Activated CD4-positive, alpha-beta T cell treated with anti-CD3 and anti-CD28 coated beads, Interleukin-2, amount 10 ng/mL, durations not matched to agents 24 days and 14 days (primary cell): ENCODE data around the gene PPP2R2D. TPM values are rescaled to one million over a fixed set of nuclear protein-coding genes. Genes with fewer than 3 reads are reported as not detected.
"Not testable (repeated sequence)": the region's sequence is repeated elsewhere in the genome, so short reads cannot be mapped to it uniquely, and the experiment has no call there.

Experiments used
- DNase-seq: peaks from one replicate; pipeline ENCODE4 v3.0.0; 2022
- H3K27ac Mint-ChIP-seq: one replicate; pipeline ENCODE4 v1.8.0; 2022; ENCODE audit warnings: mild to moderate bottlenecking, mixed read lengths
- H3K27me3 Mint-ChIP-seq: one replicate; pipeline ENCODE4 v1.8.0; 2022; ENCODE audit warnings: mixed read lengths
- H3K36me3 Mint-ChIP-seq: one replicate; pipeline ENCODE4 v1.8.0; 2022; ENCODE audit warnings: low read depth, mild to moderate bottlenecking, mixed read lengths
- H3K4me1 Mint-ChIP-seq: one replicate; pipeline ENCODE4 v1.8.0; 2021; ENCODE audit warnings: mixed read lengths
- H3K4me3 Mint-ChIP-seq: one replicate; pipeline ENCODE4 v1.8.0; 2022; ENCODE audit warnings: mild to moderate bottlenecking, moderate library complexity, mixed read lengths
- H3K9me3 Mint-ChIP-seq: one replicate; pipeline ENCODE4 v1.8.0; 2021; ENCODE audit warnings: mixed read lengths
- intact Hi-C: fragments of 100-400 bp; cut with micrococcal nuclease; formaldehyde crosslinking; loops from one replicate; pipeline ENCODE4 v1.15.1; 2023
- total RNA-seq: library from RNA; stranded (reverse); gene quantifications from 2 replicates; pipeline ENCODE4 v1.2.3, GENCODE V29; 2022

Gene PPP2R2D
- total RNA-seq, 1 donor from 2014 or later: 36.2 TPM

- Mint-ChIP-seq H3K9me3 (peaks cover 32% of the 10 kb centered on the region), H3K27me3 (no peaks in the 10 kb centered on the region), H3K4me1 (peaks cover 41% of the 10 kb centered on the region), H3K4me3 (no peak overlapping the region), H3K36me3 (peaks cover 77% of the 10 kb centered on the region), H3K27ac (no peak overlapping the region)
- intact Hi-C loops: no loop called here
- no peak for DNase-seq
Measured at GRCh38 chr10:131915484-131915883, 14.7 kb downstream of the PPP2R2D start.

- Mint-ChIP-seq H3K4me3 (no peak overlapping the region), H3K27ac (peak overlapping the region; percentile 91), H3K9me3 (peaks cover 32% of the 10 kb centered on the region), H3K27me3 (no peaks in the 10 kb centered on the region), H3K4me1 (peaks cover 45% of the 10 kb centered on the region), H3K36me3 (peaks cover 80% of the 10 kb centered on the region)
- no peak for DNase-seq
- intact Hi-C loops: no loop called here
Measured at GRCh38 chr10:131915990-131916766, 15.4 kb downstream of the PPP2R2D start.

- peak overlapping the region; percentile 91 for H3K27ac Mint-ChIP-seq
- peaks cover 77% of the 10 kb centered on the region for H3K36me3 Mint-ChIP-seq
- H3K27me3 Mint-ChIP-seq, intact Hi-C loops, DNase-seq, H3K4me3 Mint-ChIP-seq: not testable (repeated sequence)
- H3K4me1 Mint-ChIP-seq: peaks cover 48% of the 10 kb centered on the region
- H3K9me3 Mint-ChIP-seq: peaks cover 32% of the 10 kb centered on the region
Measured at GRCh38 chr10:131916767-131917160, 16.0 kb downstream of the PPP2R2D start.

GRCh38 chr10:131917496-131917895 is 16.7 kb downstream of the PPP2R2D start:
- DNase-seq, H3K4me3 Mint-ChIP-seq, intact Hi-C loops, H3K27me3 Mint-ChIP-seq: not testable (repeated sequence)
- H3K9me3 Mint-ChIP-seq: peaks cover 32% of the 10 kb centered on the region
- peak overlapping the region; percentile 91 for H3K27ac Mint-ChIP-seq
- H3K36me3 Mint-ChIP-seq: peaks cover 72% of the 10 kb centered on the region
- peaks cover 48% of the 10 kb centered on the region for H3K4me1 Mint-ChIP-seq

GRCh38 chr10:131919461-131919860 is 18.7 kb downstream of the PPP2R2D start:
- H3K27me3 Mint-ChIP-seq, intact Hi-C loops, H3K4me3 Mint-ChIP-seq, DNase-seq: not testable (repeated sequence)
- H3K27ac Mint-ChIP-seq: peak overlapping the region; percentile 79
- H3K4me1 Mint-ChIP-seq: peaks cover 43% of the 10 kb centered on the region
- peaks cover 67% of the 10 kb centered on the region for H3K36me3 Mint-ChIP-seq
- H3K9me3 Mint-ChIP-seq: peaks cover 32% of the 10 kb centered on the region

GRCh38 chr10:131920151-131920550 is 19.3 kb downstream of the PPP2R2D start:
- DNase-seq: no peak
- H3K27ac Mint-ChIP-seq: peak overlapping the region; percentile 79
- no peak overlapping the region for H3K4me3 Mint-ChIP-seq
- intact Hi-C loops: no loop called here
- peaks cover 47% of the 10 kb centered on the region for H3K4me1 Mint-ChIP-seq
- no peaks in the 10 kb centered on the region for H3K27me3 Mint-ChIP-seq
- peaks cover 69% of the 10 kb centered on the region for H3K36me3 Mint-ChIP-seq
- H3K9me3 Mint-ChIP-seq: peaks cover 35% of the 10 kb centered on the region

- no peaks in the 10 kb centered on the region for H3K27me3 Mint-ChIP-seq
- peaks cover 69% of the 10 kb centered on the region for H3K36me3 Mint-ChIP-seq
- H3K27ac Mint-ChIP-seq: no peak overlapping the region
- peaks cover 48% of the 10 kb centered on the region for H3K4me1 Mint-ChIP-seq
- H3K4me3 Mint-ChIP-seq: no peak overlapping the region
- peaks cover 37% of the 10 kb centered on the region for H3K9me3 Mint-ChIP-seq
- intact Hi-C loops: no loop called here
- no peak for DNase-seq
Measured at GRCh38 chr10:131920693-131921092, 19.9 kb downstream of the PPP2R2D start.

- intact Hi-C loops: no loop called here
- H3K36me3 Mint-ChIP-seq: peaks cover 67% of the 10 kb centered on the region
Measured at GRCh38 chr10:131921184-131921583, 20.4 kb downstream of the PPP2R2D start.

GRCh38 chr10:131923038-131923756 is 22.4 kb downstream of the PPP2R2D start:
- intact Hi-C loops: no loop called here
- no peak overlapping the region for H3K27ac Mint-ChIP-seq
- no peaks in the 10 kb centered on the region for H3K27me3 Mint-ChIP-seq
- peaks cover 59% of the 10 kb centered on the region for H3K36me3 Mint-ChIP-seq
- H3K4me3 Mint-ChIP-seq: no peak overlapping the region
- H3K9me3 Mint-ChIP-seq: peaks cover 25% of the 10 kb centered on the region
- no peak for DNase-seq
- H3K4me1 Mint-ChIP-seq: peaks cover 52% of the 10 kb centered on the region

More at GRCh38 chr10:131921184-131921583, 20.4 kb downstream of the PPP2R2D start:
- Mint-ChIP-seq H3K4me1 (peaks cover 48% of the 10 kb centered on the region), H3K27ac (no peak overlapping the region), H3K9me3 (peaks cover 37% of the 10 kb centered on the region), H3K27me3 (no peaks in the 10 kb centered on the region), H3K4me3 (no peak overlapping the region)
- no peak for DNase-seq

- peaks cover 8% of the 10 kb centered on the region for H3K9me3 Mint-ChIP-seq
- intact Hi-C loops: no loop called here
- H3K4me1 Mint-ChIP-seq: peaks cover 53% of the 10 kb centered on the region
- H3K27me3 Mint-ChIP-seq: no peaks in the 10 kb centered on the region
- H3K4me3 Mint-ChIP-seq: no peak overlapping the region
- peaks cover 46% of the 10 kb centered on the region for H3K36me3 Mint-ChIP-seq
- no peak overlapping the region for H3K27ac Mint-ChIP-seq
- no peak for DNase-seq
Measured at GRCh38 chr10:131925011-131925649, 24.3 kb downstream of the PPP2R2D start.

- intact Hi-C loops: no loop called here
- H3K4me3 Mint-ChIP-seq: no peak overlapping the region
- H3K27me3 Mint-ChIP-seq: no peaks in the 10 kb centered on the region
- peaks cover 54% of the 10 kb centered on the region for H3K4me1 Mint-ChIP-seq
- peaks cover 5% of the 10 kb centered on the region for H3K9me3 Mint-ChIP-seq
- no peak for DNase-seq
- H3K36me3 Mint-ChIP-seq: peaks cover 43% of the 10 kb centered on the region
- H3K27ac Mint-ChIP-seq: no peak overlapping the region
Measured at GRCh38 chr10:131925716-131926115, 24.9 kb downstream of the PPP2R2D start.

- Mint-ChIP-seq H3K27me3 (no peaks in the 10 kb centered on the region), H3K4me1 (peaks cover 54% of the 10 kb centered on the region), H3K9me3 (peaks cover 5% of the 10 kb centered on the region), H3K36me3 (peaks cover 38% of the 10 kb centered on the region), H3K27ac (no peak overlapping the region), H3K4me3 (no peak overlapping the region)
- intact Hi-C loops: no loop called here
- no peak for DNase-seq
Measured at GRCh38 chr10:131926253-131926652, 25.4 kb downstream of the PPP2R2D start.

- peak overlapping the region; percentile 53 for H3K27ac Mint-ChIP-seq
- intact Hi-C loops: no loop called here
- H3K4me3 Mint-ChIP-seq: peak overlapping the region; percentile 20
- peaks cover 5% of the 10 kb centered on the region for H3K9me3 Mint-ChIP-seq
- peaks cover 54% of the 10 kb centered on the region for H3K4me1 Mint-ChIP-seq
- H3K27me3 Mint-ChIP-seq: no peaks in the 10 kb centered on the region
- peaks cover 36% of the 10 kb centered on the region for H3K36me3 Mint-ChIP-seq
- no peak for DNase-seq
Measured at GRCh38 chr10:131926743-131927595, 26.2 kb downstream of the PPP2R2D start.
